Mucosa of rectum (tissue), 2 donors: Measurements from ENCODE around the gene XRN2.

Source experiments
- H3K27ac ChIP-seq, 2 donors: one replicate each; pipeline ENCODE4 v1.7.0; 2013; ENCODE audit warnings: inconsistent platforms in 2 of 2, low read depth in 2 of 2, low read length in 2 of 2
- H3K27me3 ChIP-seq, 2 donors: one replicate each; pipeline ENCODE4 v1.7.0; 2013; ENCODE audit warnings: low read length in 2 of 2; ENCODE audit not compliant: control insufficient read depth in 2 of 2, insufficient read depth in 2 of 2
- H3K36me3 ChIP-seq, 2 donors: one replicate each; pipeline ENCODE4 v1.7.0; 2013; ENCODE audit warnings: low read length in 2 of 2; ENCODE audit not compliant: control insufficient read depth in 2 of 2, insufficient read depth in 2 of 2
- H3K4me1 ChIP-seq, 2 donors: one replicate each; pipeline ENCODE4 v1.7.0; 2013; ENCODE audit warnings: low read length in 2 of 2, mild to moderate bottlenecking in 1 of 2; ENCODE audit not compliant: control insufficient read depth in 2 of 2, insufficient read depth in 2 of 2
- H3K4me3 ChIP-seq, 2 donors: one replicate each; pipeline ENCODE4 v1.7.0; 2013; ENCODE audit warnings: low read length in 2 of 2
- H3K9ac ChIP-seq, 2 donors: one replicate each; pipeline ENCODE4 v1.7.0; 2013; ENCODE audit warnings: low read length in 2 of 2, low read depth in 1 of 2, mild to moderate bottlenecking in 1 of 2
- H3K9me3 ChIP-seq, 2 donors: one replicate each; pipeline ENCODE4 v1.7.0; 2013; ENCODE audit warnings: low read length in 2 of 2; ENCODE audit not compliant: control insufficient read depth in 2 of 2
- donor health status: healthy.
- donor health status: Normal muscosa, but diverticular disease.

The XRN2 gene

DNA sequence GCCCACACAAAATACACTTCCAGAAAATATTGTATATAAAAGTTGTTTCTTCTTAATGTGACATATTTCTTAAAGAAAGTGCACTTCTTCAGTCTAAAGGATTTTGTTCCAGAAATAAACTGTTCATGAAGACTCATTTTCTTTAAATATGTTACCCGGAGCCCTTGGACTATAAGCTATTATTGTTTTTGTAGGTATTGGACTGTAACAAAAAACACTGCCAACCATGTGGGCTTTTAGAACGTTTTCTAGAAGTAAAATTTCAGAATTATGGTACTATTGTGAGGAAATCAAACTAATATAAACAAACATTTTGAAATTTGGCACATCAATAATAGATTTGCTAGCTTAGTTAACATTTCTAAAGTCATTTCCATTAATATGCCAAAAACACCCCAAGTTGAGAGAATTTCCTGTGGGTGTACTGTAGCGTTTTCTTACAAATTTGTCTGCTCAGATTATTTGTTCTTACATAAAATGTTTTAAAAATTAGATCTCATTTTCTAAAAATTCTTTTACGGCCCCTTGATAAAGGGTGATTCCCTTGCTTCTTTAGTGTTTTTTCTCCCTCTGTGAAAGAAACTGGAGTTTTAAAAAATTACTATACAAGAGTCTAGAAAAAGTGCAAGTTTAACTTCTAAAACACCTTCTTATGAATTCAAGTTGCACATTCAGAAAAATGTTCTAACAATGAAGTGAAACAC lies 90.8 kb downstream of the XRN2 start:
- Histone ChIP-seq H3K4me1 (peaks cover 0 to 6% of the 10 kb centered on the region in 2 donors), H3K9ac (no peak overlapping the region), H3K27ac (no peak overlapping the region), H3K4me3 (no peak overlapping the region), H3K36me3 (peaks cover 4 to 7% of the 10 kb centered on the region in 2 donors), H3K9me3 (no peaks in the 10 kb centered on the region), H3K27me3 (peaks cover 48 to 64% of the 10 kb centered on the region in 2 donors)

DNA sequence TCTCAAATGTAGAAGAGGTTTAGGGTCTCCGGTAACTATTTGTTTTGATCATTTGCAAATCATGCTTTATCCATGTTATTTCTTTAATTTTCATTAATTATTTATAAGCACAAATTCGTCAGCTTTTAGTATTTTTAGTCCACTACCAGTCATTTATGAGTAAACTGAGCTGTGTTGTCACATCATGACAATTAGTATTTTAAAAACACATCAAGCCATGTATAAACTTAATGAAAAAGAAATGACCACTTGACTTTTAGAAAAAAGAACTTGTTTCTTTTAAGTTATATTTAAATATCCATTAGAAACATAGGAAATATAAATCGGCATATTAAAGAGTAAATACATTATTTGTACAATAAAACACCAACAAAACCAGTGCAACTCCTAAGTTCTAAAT lies 91.4 kb downstream of the XRN2 start:
- H3K9me3 ChIP-seq, result no peaks in the 10 kb centered on the region
- peaks cover 0 to 7% of the 10 kb centered on the region in 2 donors for H3K36me3 ChIP-seq
- H3K27me3 ChIP-seq, result peaks cover 51 to 66% of the 10 kb centered on the region in 2 donors
- H3K4me3 ChIP-seq, result no peak overlapping the region
- H3K27ac ChIP-seq, result no peak overlapping the region
- H3K9ac ChIP-seq, result no peak overlapping the region
- H3K4me1 ChIP-seq, result peaks cover 0 to 6% of the 10 kb centered on the region in 2 donors

DNA sequence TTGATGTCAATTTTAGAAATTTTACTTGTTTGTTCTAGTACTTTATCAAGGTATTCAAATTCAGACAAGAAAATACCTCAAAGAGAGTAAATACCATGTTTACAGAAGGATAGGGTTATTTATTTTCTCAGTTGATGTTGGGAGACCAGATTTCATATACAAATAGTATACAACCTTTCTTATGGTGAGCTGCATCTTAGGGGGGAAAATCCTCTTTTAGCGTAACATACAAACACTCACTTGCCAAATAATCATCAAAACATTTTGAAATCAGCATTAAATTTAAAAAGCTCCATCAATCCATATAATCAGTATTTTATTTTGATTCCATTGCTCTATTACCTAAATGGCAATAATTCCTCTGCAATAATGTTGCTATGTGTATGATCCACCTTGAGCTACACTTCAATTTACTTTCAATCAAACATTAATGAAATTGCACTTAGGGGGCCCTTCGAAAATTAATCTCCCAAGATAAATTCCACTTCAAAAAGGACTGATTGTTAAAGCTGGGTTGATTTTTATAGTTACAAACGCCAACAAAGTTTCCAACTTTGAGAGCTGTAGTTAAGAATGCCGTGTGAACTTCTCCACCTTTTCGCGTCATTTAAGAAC lies 92.0 kb downstream of the XRN2 start:
- H3K27me3 ChIP-seq, result peaks cover 55 to 69% of the 10 kb centered on the region in 2 donors
- no peak overlapping the region for H3K9ac ChIP-seq
- H3K27ac ChIP-seq, result no peak overlapping the region
- H3K4me1 ChIP-seq, result peaks cover 0 to 6% of the 10 kb centered on the region in 2 donors
- H3K4me3 ChIP-seq, result no peak overlapping the region
- H3K36me3 ChIP-seq, result peaks cover 0 to 3% of the 10 kb centered on the region in 2 donors
- H3K9me3 ChIP-seq, result no peaks in the 10 kb centered on the region

DNA sequence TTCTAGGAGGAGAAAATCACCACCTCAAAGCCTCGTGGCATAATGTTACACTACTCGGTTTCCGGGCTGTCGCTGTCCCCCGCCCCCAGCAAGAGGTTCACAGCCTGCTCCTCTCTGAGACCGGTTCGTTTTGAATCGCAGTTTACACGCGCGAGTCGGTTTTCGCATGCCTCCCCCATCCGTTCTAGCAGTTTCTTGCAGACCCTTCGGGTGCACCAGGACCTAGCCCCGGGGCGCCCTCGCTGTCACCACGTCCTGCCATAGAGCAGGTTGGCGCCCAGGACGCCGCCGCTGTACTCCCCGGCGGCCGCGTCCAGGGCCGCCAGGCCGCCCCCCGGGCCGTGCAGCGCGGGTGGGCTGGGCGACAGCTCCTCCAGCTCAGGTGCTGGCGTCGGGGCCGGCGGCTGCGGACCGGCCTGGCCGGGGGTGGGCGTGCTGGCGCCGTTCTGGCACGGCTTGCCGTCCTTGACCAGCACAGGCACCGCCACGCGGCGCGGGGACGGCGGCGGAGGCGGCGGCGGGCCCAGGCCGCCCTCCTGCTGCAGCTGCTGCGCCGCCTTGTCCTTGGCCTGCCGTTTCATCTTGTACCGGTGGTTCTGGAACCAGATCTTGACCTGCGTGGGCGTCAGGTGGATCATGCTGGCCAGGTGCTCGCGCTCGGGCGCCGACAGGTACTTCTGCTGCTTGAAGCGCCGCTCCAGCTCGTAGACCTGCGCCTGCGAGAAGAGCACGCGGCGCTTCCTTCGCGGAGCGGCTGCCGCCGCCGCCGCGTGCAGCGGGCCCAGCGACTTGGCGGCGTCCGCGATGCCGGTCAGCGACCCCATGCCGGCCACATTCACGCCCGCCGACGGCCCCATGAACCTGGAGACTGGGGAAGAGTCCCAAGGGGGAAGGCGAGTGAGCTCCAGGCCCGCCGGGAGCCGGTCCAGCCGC lies 92.8 kb downstream of the XRN2 start:
- Histone ChIP-seq H3K27ac (no peak overlapping the region), H3K36me3 (no peaks in the 10 kb centered on the region), H3K4me3 (no peak overlapping the region), H3K4me1 (peaks cover 0 to 6% of the 10 kb centered on the region in 2 donors), H3K9me3 (no peaks in the 10 kb centered on the region), H3K9ac (no peak overlapping the region), H3K27me3 (peaks cover 63 to 72% of the 10 kb centered on the region in 2 donors)

DNA sequence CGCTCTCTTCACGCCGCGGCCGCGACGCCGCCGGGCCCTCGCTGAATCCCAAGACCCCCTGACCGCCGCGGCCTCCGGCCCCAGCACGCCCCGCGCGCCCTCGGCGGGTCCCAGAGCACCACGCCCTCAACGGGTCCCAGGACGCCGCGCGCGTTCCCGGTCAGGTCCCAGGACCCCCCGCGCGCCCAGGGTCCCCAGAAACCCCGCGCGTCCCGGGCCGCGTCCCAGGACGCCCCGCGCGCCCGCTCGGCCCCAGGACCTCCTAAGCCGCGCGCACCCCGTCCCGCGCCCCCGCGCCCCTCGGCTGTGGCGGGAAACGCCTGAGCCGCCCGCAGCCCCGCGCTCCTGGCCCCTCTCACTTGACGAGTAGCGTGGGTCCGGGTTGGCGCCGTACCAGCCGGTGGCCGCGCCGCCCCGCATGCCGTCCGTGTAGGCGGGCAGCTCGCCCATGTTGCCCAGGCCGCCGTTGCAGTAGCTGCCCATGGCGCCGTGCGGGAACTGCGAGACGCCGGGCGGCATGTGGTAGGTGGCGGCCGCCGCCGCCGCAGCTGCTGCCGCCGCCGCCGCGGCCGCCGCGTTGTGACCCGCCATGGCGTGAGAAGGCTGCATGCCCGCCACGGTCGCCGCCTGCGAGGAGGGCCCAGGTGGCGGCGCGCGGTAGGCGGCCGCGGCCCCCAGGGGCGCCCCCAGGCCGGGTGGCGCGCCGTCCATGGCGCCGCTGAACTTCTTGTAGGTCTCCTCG lies 93.6 kb downstream of the XRN2 start:
- Histone ChIP-seq H3K36me3 (no peaks in the 10 kb centered on the region), H3K27ac (no peak overlapping the region), H3K9me3 (no peaks in the 10 kb centered on the region), H3K4me1 (peaks cover 0 to 6% of the 10 kb centered on the region in 2 donors), H3K9ac (no peak overlapping the region), H3K27me3 (peaks cover 62 to 73% of the 10 kb centered on the region in 2 donors), H3K4me3 (no peak overlapping the region)

DNA sequence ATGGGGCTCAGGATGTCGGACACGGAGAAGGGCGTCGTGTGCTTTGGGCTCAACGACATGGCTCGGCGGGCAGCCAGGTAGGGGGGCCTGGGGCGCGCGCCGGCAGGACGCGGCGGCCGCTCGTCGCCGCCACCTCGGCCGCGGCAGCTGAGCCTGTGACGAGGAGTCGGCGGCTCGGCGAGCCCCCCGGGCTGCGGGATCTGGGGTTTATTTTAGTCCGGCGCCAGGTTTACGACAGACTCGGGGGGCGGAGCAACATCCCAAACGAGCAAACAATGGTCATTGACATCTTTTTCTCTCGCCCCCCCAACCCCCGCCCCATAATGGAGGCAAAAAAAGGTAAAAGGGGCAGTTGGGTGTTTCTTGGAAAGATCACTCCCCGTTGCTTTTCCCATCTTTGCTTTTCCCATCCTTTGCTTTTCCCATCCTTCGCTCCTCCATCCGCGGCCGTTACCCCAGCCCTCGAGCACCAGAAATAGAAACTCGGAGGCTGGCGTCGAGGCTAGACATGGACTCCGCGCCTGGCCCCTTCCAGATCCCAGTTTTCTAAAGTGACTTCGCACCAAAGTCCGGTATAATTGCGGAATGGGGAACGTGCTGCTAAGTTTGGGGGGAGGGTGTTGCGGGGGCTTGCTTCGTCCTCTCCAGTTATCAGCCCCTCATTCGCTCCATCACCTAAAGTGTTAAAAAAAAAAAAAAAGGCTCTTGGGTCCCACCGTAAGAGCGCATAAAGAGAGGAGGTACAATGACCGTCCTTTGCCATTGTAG lies 94.4 kb downstream of the XRN2 start, which contains the start of gene NKX2-4:
Gene NKX2-4 (minus strand): TSS at position 186 of the 768 bp plus-strand sequence. CDS start 127 bp downstream, at position 59.
- Histone ChIP-seq H3K27me3 (peaks cover 56 to 67% of the 10 kb centered on the region in 2 donors), H3K9me3 (no peaks in the 10 kb centered on the region), H3K4me3 (no peak within 1 kb of the TSS), H3K27ac (no peak within 1 kb of the TSS), H3K9ac (no peak within 1 kb of the TSS), H3K4me1 (peaks cover 0 to 6% of the 10 kb centered on the region in 2 donors), H3K36me3 (no peaks in the 10 kb centered on the region)

DNA sequence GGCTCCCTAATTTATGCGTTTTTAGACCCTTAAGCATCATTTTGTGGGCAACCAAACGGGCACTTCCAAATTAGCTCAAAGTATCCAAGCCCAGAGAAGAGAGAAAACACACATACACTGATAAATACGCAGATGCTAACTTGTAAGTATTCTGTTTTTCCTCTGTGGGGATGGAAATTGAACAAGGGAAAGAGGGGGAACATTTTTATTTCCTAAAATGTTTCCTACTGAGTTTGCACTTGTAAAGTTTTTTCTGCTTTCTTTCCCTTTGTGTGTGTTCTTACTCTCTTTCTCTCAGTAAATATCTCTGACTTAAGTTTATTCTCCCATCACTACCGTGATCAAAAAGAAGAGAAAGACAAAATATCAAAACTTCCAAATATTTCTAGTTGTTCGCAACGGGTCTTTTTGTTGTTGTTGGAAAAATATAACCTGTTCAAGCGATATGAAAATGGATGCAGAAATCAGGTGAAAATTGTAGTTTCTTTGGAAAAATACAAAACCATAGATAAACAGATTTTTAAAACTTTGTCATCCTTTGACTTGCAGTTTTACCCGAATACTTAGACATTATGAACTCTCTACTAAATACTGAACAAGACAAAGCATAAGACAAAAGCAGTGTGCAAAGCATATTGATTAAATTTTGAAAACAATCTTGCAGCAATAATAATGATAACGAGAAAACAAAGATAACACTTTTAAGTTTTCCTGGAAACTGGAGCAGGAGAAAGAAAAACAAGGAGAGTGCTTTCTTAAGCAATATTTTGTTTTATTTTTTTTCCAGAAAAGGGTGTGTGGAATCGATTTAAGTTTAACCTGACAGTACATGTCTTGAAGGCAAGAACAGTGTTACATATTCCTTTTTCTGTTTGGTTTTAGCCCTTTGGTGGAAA lies 95.2 kb downstream of the XRN2 start:
- H3K4me3 ChIP-seq, result no peak overlapping the region

DNA sequence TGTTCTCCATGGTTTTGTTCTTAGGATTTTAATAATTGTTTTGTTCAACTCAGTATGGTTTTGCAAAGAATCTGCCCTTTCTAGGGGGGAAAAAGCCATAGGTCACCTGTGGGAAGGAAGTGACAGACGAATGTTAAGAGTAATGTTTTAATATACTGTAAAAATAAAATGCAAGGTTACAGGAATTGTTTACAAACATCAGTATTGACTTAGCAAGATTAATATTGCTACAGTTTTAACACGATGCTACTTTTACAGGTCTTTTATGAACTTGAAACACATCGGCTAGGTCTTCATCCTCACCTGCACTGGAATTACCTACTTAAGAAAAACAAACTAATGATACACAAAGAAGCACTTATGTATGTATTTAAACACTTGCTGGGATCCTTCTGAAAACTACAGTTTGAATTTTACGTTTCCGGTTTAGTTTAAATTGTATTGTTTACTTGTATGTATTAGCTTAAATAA lies 95.9 kb downstream of the XRN2 start:
- Histone ChIP-seq H3K4me3 (no peak overlapping the region), H3K9me3 (no peaks in the 10 kb centered on the region), H3K36me3 (no peaks in the 10 kb centered on the region), H3K9ac (no peak overlapping the region), H3K4me1 (peaks cover 0 to 6% of the 10 kb centered on the region in 2 donors), H3K27me3 (peaks cover 45 to 56% of the 10 kb centered on the region in 2 donors), H3K27ac (no peak overlapping the region)

More for the DNA sequence above, 95.2 kb downstream of the XRN2 start:
- Histone ChIP-seq H3K27me3 (peaks cover 52 to 62% of the 10 kb centered on the region in 2 donors), H3K27ac (no peak overlapping the region), H3K9me3 (no peaks in the 10 kb centered on the region), H3K4me1 (peaks cover 0 to 6% of the 10 kb centered on the region in 2 donors), H3K9ac (no peak overlapping the region), H3K36me3 (no peaks in the 10 kb centered on the region)
